GM19043 (cell line): ENCODE results near the gene OMP.
"Not testable (repeated sequence)": the region's sequence is repeated elsewhere in the genome, so short reads cannot be mapped to it uniquely, and the experiment has no call there.

ENCODE experiments used
- ATAC-seq: cut with Tn5 transposase; IDR thresholded peaks from one replicate; pipeline ENCODE4 v1.9.1; 2021; ENCODE audit warnings: low read depth; ENCODE audit not compliant: unreplicated experiment

OMP gene

GRCh38 chr11:77085652-77086051 is 17.0 kb upstream of the OMP start:
- ATAC-seq = no peak

GRCh38 chr11:77086521-77087472 is 15.8 kb upstream of the OMP start:
- no peak for ATAC-seq

DNA sequence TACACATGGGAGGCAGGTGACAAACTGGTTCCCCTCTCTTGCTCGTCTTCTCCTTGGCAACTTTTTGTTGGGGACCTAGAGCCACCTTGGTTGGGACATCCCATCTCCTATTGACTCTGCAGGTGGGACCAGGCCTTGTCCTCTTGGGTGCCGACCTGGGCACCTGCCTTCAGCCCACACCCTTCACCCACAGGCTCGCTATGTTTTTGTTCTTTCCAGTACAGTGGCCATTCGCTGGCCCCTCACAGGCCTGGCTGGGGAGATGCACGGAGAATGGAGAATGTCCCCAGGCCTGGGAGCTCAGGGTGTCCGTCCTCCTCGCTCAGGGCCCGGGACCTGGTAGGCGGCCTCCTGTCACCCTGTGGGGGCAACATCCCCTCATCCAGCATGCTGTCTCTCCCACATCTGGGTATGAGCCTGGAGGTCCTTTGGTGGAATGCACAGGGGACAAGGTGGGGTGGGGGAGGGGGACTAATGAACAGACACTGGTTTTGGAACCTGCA is 14.9 kb upstream of the OMP start:
- ATAC-seq = no peak

DNA sequence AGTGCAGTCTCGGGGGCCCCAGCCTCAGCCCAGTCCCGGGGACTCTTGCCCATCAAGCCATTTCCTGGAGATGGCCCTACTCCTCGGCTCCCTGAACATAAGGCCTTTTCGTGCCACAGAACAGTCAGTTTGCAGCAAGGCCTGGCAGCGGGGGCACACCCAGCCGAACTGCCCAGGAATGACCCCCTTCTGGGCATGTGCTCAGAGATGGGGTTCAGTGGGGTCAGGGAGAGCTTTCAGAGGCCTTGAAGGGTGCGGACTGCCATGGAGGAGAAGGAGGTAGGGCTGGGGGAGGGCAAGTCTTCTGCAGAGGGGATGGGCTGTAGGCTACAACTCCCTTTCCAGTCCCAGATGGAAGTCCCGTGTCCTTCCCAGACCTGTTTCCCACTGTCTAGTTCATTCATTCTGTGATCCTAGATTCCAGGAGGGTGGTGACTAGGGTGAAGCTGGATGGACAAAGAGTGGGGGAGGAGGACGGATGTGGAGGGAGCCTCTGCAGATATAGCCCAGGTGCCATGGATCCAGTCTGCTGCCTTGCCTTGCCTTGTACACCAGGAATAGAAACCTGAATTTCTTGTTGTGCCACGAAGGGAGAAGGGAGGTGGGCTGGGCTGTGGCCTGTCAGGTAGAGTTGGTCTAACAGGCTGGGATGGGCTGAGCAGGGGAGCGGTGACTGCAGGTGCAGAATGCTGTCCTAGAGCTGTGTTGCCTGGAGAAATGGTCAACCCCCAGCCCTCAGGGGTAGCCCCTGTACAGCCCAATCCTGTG is 14.2 kb upstream of the OMP start:
- ATAC-seq = no peak

DNA sequence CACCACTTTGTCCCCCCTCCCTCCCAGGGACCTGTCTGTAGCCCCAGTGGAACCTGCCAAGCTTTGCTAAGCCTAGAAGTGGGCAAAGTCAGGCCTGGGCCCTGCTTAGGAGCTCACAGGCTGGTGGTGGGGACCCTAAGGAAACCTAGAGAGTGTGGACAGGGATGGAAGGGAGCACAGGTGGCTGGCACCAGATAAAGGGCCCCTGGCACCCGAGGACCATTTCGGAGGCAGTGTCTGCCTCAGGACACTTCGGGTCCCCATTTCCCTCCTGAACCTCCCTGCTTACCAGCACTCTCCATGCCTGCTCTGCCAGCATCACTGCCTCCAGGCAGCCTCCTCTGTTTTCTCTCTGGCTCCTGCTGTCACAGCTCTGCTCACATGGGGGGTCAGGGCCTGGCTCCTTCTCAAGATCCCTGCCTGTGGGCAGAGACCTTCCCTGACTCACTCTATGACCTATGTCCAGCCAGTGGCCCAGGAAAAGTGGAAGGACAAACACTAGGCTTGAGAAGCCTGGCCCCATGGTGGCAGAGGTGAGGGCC is 13.6 kb upstream of the OMP start:
- no peak for ATAC-seq

GRCh38 chr11:77090046-77090372 is 12.6 kb upstream of the OMP start:
- ATAC-seq = no peak

DNA sequence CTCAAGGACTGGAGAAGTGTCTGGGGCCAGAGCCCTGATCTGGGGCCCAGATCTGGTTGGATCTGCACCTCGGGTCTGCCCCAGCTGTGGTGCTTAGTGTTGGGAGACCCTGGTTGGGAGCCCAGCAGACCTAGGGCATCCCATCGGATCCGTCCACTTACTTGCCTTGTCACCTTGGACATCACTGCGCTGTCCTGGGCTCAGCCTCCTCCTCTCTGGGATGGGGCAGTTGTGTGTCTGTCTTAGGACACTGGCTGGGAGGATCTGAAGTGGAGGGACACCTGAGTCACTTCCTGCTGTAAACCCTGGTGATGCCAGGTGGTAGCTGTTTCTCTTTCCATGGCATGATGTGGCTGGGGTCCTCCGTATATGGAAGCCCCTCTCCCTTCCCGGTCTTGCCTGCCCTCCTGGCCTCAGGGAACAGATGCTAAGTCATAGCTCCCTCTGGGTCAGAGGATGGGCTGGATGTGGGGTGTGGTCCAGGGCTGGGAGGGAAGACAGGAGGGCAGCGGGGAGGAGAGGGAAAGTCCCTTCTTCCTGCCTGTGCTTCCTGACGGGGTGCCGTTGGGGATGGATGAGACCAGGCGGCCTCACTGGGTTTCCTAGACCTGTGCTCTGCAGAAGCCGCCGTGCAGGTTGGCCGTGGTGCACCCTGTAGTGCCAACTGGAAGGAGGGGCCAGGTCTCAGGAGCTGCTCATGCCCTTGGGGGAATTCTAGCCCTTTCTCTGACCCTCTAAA is 12.1 kb upstream of the OMP start:
- no peak for ATAC-seq

DNA sequence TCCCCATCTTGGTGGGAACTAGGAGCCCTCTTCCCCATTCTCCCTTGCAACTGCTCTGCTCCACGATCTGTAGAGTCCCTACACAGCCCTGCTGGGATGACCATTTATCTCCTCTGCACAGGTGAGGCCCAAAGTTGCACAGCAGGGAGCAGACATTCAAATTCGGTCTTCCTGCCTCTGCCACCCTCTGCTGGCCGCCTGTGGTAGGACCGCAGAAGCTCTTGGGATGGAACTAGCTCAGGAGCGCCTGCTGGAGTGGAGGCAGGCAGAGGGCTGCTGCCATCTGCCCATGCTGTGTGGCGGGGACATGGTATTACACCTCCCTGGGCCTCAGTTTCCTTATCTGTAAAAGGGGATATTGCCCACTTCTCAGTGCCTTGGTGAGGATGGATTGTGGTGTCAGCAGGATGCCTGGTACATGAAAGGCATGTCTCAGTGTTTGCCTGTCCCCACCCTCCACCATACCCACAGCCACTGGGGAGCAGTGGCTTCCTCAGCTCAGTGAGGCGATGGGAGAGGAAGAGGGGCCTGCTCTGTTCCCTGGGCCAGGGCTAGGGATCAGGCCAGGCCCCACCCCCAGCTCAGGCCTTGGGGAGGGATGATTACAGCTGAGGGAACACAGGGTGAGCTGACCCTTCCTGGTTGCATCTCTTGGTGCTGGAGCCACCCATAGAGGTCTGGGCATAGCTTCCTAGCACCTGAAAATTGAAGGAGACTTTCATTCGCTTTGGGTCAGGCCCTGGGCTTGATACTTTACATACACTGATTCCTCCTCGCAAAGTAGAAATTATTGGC is 11.3 kb upstream of the OMP start:
- ATAC-seq = peak; percentile 72

DNA sequence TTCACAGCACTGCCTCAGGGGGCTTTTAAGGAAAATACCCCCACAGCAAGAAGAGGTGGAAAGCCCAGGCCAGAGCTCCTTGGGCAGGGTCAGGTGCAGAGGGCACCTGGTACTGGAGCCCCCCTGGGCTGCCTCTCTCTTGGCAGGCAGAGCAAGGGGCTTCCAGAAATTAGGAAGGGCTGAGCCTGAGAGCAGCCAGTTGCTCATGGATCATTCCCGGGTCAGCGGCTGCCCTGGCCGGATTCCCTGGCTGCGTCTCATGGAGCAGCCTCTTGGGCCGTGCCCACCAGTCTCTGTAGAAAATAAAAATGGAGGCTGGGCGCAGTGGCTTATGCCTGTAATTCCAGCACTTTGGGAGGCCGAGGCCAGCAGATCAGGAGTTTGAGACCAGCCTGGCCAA is 10.3 kb upstream of the OMP start:
- ATAC-seq = no peak

- no peak for ATAC-seq
Measured at GRCh38 chr11:77093056-77093891, 9.4 kb upstream of the OMP start.

DNA sequence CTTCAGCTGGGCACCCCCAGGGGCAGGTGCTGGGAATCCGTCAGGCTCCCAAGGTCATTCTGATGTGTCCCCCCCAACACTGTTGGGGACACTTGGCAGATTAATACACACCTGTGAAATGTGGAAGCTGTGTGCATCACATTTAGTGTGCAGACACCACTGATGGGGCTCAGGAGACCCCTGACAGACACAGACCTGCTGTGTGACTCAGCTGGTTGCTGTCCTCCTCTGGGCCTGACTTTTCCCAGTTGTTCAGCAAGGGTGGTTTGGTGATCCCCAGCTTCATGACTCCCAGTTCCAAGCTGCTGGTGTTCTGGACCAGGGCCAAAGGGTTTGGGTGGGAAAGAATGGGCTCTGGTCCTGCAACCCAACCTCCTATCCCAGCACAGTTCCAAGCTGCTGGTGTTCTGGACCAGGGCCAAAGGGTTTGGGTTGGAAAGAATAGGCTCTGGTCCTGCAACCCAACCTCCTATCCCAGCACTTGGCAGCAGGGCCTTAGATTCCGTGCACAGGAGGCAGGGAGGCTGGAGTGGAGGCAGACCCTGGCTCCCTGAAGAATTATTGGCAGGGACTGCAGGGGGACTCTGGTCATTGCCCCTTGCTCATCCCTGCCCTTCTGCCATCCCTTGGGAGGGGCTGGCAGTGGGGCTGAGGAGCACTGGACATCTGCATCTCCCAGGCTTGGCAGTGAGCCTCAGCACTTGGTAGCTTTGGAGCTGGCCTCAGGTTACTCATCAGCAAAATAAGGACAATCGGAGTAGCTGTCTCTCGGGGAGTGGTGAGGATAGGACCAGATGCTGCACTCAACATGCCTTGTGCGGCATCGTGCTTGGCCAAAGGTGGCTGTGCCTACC is 8.4 kb upstream of the OMP start:
- ATAC-seq = no peak

DNA sequence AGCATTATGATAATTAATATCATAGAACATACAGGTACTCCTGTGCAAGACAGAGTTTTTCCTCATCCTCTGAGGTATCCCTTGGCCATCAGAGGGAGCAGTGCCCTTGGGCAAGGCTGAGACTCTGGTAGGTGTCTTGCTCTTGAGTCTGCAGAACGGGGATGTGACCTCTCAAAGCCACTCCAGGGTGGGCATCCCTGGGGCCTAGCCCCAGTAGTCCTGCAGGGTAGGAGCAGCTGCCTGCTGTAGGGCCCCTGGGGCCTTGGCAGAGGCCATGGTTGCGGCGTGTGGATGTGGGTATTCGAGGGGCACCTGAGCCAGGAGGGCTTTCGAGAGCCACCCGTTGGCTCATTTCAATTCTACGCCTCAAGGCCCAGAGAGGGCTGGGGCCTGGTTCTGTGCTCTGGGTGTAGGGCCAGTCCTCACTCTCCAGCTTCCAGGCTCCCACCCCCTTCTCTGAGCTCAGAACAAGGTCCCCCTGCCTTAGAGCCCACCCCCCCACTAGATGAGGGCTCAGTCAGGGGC is 7.7 kb upstream of the OMP start:
- ATAC-seq = no peak

DNA sequence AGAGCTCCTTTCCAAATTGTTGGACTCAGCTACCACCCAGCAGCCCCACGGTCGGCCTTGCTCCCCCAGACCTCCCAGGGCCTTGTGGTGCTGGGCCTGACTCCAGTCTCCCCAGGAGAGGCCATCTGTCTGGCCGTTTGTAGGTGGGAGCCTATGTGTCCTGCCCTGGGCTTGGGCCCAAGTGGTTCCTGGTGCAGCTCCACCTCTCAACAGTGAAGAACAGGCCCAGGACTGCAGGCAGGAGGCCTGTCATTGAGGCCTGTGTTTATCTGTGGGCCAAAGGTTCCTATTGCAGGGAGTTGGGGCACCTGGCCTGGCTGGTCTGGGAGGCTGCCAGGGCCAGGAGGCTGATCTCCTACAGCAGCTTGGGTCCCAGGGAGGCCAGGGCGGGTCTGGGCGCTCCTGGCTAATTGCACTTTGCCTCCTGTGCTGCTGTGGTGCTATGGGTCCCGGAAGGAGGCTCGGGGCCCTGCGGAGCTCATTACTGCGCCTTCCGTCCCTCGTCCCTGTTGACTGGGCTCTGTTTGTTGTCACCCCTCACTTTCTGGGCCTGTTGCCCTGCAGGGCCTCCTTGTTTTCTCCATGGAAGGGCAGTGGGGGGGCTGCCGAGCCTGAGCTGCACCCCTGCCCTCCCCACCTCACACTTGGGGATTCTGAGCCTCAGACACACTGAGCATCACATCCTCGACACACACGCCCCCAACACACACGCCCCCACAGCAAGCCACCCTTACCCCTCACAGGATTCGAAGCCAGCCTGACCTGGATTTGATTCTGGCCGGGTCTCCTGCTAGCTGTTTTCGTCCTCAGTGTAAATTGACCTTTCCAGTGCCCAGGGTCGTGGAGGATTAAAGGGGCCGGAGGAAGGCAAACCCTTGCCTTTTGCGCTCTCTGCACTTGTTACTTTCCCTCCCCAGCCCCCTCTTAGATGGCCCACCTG is 6.8 kb upstream of the OMP start:
- no peak for ATAC-seq

DNA sequence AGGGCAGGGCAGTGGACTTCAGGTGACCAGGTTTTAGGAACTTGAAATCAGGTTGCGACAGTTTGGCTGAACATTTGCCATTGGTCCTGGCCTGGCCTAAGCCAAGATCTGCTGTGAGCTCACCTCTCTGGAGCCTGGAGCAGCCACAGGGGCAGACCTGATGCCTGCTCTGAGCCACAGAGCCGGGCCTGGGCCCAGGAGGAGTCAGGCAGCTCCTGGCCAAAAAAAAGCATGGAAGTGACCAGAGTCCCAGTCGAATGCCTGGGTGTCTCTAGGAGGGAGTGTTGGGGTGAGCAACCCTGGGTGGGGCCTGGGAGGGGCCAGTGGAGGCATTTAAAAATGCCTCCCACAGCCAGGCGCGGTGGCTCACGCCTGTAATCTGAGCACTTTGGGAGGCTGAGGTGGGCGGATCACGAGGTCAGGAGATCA is 6.0 kb upstream of the OMP start:
- ATAC-seq = no peak

- not testable (repeated sequence) for ATAC-seq
Measured at GRCh38 chr11:77097180-77097579, 5.5 kb upstream of the OMP start.

DNA sequence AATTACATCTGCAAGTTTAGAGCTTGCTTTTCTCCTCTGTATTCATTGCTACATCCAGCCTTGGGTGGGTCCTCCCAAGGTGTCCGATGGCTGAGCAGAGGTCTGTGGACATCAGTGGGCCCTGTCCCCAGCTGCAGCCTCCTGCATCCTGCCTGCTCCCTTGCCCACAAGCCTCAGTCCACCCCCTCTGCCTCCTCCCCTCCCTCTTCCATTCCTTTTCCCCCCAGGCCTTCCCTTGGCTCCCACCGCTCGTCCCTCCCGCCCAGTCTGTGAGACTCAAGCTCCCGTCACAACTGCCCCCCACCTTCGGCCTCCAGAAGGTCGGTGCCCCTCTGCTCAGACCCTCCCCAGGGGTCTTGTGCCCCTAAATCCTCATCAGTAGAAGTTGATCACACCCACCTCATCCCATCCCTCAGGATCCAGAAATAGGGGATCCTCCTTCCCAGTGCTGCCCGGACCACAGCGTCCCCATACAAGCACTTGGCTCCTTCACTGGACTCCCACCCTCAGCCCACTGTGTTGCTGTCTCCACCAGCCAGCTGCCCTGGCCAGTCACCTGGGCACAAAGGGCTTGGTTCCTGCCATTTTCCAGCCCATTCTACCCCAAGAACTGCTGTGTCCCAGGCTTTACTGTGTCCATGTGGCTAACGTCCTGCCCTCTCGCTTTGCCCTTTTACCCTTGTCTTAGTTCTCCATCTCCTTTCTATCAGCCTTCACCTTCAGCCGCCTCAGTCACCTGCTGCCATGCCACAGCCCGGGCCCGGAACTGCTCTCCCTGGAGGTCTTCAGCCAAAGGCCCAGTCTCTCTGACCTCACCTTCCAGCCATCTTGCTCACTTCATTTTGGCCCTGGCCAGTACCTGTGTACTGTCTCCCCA is 2.2 kb upstream of the OMP start:
- ATAC-seq = no peak
